GM23338 (cell line): ENCODE results near the gene PTPN20. TPM values are rescaled to one million over a fixed set of nuclear protein-coding genes. Genes with fewer than 3 reads are reported as not detected.
A peak's percentile ranks its signal among the peaks of the same experiment; 100 is the strongest.

Experiments used
- ATAC-seq: fragments of 200-7000 bp; cut with Tn5 transposase; 3 replicates; pipeline ENCODE4 v1.9.1; 2020
- DNase-seq: peaks from one replicate; pipeline ENCODE4 v3.0.0-alpha.2; 2015; ENCODE audit warnings: low spot score
- H2AFZ ChIP-seq: fragments of 200-600 bp; sonication (generic); 2 replicates; pipeline ENCODE4 v1.8.0; 2016; ENCODE audit warnings: antibody characterized with exemption, mild to moderate bottlenecking, moderate library complexity
- H3F3A ChIP-seq: fragments of 200-600 bp; sonication (generic); replicated peaks from 2 replicates; pipeline ENCODE4 v1.8.0; 2017; ENCODE audit warnings: antibody characterized with exemption, mixed run types, low read depth
- H3K27ac ChIP-seq: fragments of 200-600 bp; sonication (generic); 2 replicates; pipeline ENCODE4 v1.6.1; 2016; ENCODE audit warnings: low read depth
- H3K27me3 ChIP-seq: fragments of 200-600 bp; sonication (generic); 2 replicates; pipeline ENCODE4 v1.8.0; 2016; ENCODE audit warnings: mild to moderate bottlenecking, mixed run types, moderate library complexity; ENCODE audit not compliant: insufficient read depth
- H3K36me3 ChIP-seq: fragments of 200-600 bp; sonication (generic); 2 replicates; pipeline ENCODE4 v1.8.0; 2016; ENCODE audit warnings: mild to moderate bottlenecking; ENCODE audit not compliant: insufficient read depth
- H3K4me1 ChIP-seq: fragments of 200-600 bp; sonication (generic); 2 replicates; pipeline ENCODE4 v1.8.0; 2016; ENCODE audit warnings: mild to moderate bottlenecking, moderate library complexity; ENCODE audit not compliant: insufficient read depth
- H3K4me2 ChIP-seq: fragments of 200-600 bp; sonication (generic); 2 replicates; pipeline ENCODE4 v1.7.1; 2017; ENCODE audit warnings: mixed run types
- H3K4me3 ChIP-seq: fragments of 200-600 bp; sonication (generic); 2 replicates; pipeline ENCODE4 v1.6.1; 2016; ENCODE audit warnings: mixed run types
- H3K79me2 ChIP-seq: fragments of 200-600 bp; sonication (generic); replicated peaks from 2 replicates; pipeline ENCODE4 v1.8.0; 2017; ENCODE audit warnings: mild to moderate bottlenecking; ENCODE audit not compliant: insufficient read depth
- H3K9me2 ChIP-seq: fragments of 200-600 bp; sonication (generic); 2 replicates; pipeline ENCODE4 v1.8.0; 2017; ENCODE audit not compliant: insufficient read depth
- H4K20me1 ChIP-seq: fragments of 200-600 bp; sonication (generic); replicated peaks from 2 replicates; pipeline ENCODE4 v1.8.0; 2017; ENCODE audit warnings: mild to moderate bottlenecking; ENCODE audit not compliant: insufficient read depth
- H3K27ac Mint-ChIP-seq: 2 replicates; pipeline ENCODE4 v1.8.0; 2020; ENCODE audit warnings: inconsistent platforms, mild to moderate bottlenecking, moderate library complexity, mixed read lengths
- H3K27me3 Mint-ChIP-seq: 3 replicates; pipeline ENCODE4 v1.8.0; 2022; ENCODE audit warnings: low read depth, mild to moderate bottlenecking, moderate library complexity, mixed read lengths, inconsistent platforms; ENCODE audit not compliant: insufficient read depth, poor library complexity
- H3K36me3 Mint-ChIP-seq: 3 replicates; pipeline ENCODE4 v1.8.0; 2021; ENCODE audit warnings: low read depth, mild to moderate bottlenecking, inconsistent platforms, moderate library complexity, mixed read lengths
- H3K4me1 Mint-ChIP-seq: 3 replicates; pipeline ENCODE4 v1.8.0; 2020; ENCODE audit warnings: mild to moderate bottlenecking, inconsistent platforms, mixed read lengths
- H3K4me3 Mint-ChIP-seq: 3 replicates; pipeline ENCODE4 v1.8.0; 2021; ENCODE audit warnings: moderate library complexity, mild to moderate bottlenecking, inconsistent platforms, mixed read lengths
- H3K9me3 Mint-ChIP-seq: 3 replicates; pipeline ENCODE4 v1.8.0; 2020; ENCODE audit warnings: moderate library complexity, mild to moderate bottlenecking, inconsistent platforms, mixed read lengths
- EZH2phosphoT487 ChIP-seq: fragments of 200-600 bp; sonication (generic); IDR thresholded peaks from one replicate; pipeline ENCODE4 v1.8.1; 2018; ENCODE audit warnings: antibody characterized with exemption; ENCODE audit not compliant: unreplicated experiment
- NANOG ChIP-seq: IDR thresholded peaks from 2 replicates; pipeline ENCODE4 v1.6.1; 2016; ENCODE audit warnings: antibody characterized with exemption, borderline replicate concordance
- POLR2AphosphoS5 ChIP-seq: IDR thresholded peaks from 2 replicates; pipeline ENCODE4 v1.6.1; 2016; ENCODE audit warnings: antibody characterized with exemption, low read depth
- ZNF331 ChIP-seq: fragments of 250-450 bp; sonication (Bioruptor Pico); IDR thresholded peaks from 2 replicates; pipeline ENCODE4 v1.5.0; 2020; ENCODE audit warnings: low read depth, mild to moderate bottlenecking, moderate library complexity
- polyA plus RNA-seq: library from polyadenylated mRNA; unstranded; fragments of >200 nt; fragmentation: Nextera tagmentation; extraction: Ambion mirVana; gene quantifications from 2 replicates; pipeline ENCODE4 v1.2.1, GENCODE V29; 2016
- total RNA-seq: library from RNA; depleted of rRNA; stranded (reverse); fragments of >200 nt; shearing (Covaris generic); gene quantifications from 2 replicates; pipeline ENCODE4 v1.2.3, GENCODE V29; 2014
- TF ChIP-seq, protein P1 (sequence below), 2 experiments: fragments of 200-600 bp in 1 of 2; sonication (generic) in 1 of 2; conservative IDR thresholded peaks; 2 replicates each; pipeline versions ENCODE4 v1.5.1 to v1.6.1; 2016 to 2017; ENCODE audit warnings: antibody characterized with exemption in 2 of 2, low read depth in 2 of 2, mild to moderate bottlenecking in 2 of 2, moderate library complexity in 1 of 2
- TF ChIP-seq, protein P2 (sequence below): IDR thresholded peaks from 2 replicates; pipeline ENCODE4 v1.6.1; 2016; ENCODE audit warnings: antibody characterized with exemption
- TF ChIP-seq, protein P3 (sequence below): IDR thresholded peaks from one replicate; pipeline ENCODE4 v1.6.1; 2018; ENCODE audit warnings: antibody characterized with exemption; ENCODE audit not compliant: unreplicated experiment

Gene PTPN20
- total and polyA plus RNA-seq, 2 experiments from 2014 or later = 0.13 TPM; not detected in 1

DNA sequence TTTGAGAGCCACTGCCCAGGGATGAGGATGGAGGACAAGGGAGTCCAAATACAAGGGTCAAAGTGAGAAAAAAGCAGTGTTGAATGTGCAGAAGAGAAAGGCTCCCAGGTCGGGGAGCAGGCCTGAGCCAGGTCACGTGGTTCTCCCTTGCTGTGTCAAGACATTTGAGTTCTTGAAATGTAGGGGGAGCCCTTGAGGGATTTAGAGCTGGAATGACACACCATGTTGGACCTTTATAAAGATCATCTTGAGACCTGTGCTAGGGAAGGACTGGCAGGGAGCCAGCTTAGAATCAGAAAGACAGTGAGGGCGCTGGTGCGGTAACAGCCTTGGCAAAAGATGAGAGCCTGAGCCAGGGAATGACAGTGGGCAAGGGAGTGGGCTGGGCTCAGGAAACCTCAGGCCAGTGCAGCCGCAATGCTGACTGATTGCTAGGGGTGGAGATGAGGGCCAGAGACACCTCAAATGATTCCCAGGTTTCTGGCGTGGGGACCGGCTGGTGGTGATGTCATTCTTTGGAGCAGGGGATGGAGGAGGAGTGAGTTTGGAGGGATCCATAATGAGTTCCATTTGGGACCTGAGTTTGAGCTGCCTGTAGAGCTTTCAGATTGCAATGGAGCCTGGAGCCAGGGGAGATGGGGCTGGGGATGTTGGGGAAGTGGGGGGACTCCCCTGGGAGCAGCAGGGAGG lies 120.1 kb downstream of the PTPN20 start:
- H3K27ac ChIP-seq = no peak overlapping the region
- H3K9me2 ChIP-seq = no peaks in the 10 kb centered on the region; the same call in 1 of the 2 replicates
- Mint-ChIP-seq H3K27me3 (peaks cover 6% of the 10 kb centered on the region), H3K36me3 (no peaks in the 10 kb centered on the region), H3K4me3 (no peak overlapping the region), H3K27ac (peak overlapping the region; percentile 25), H3K9me3 (no peaks in the 10 kb centered on the region), H3K4me1 (no peaks in the 10 kb centered on the region)
- no peaks in the 10 kb centered on the region for H3K79me2 ChIP-seq
- H4K20me1 ChIP-seq = no peaks in the 10 kb centered on the region
- no peaks in the 10 kb centered on the region for H3K4me1 ChIP-seq
- H3K4me2 ChIP-seq = no peak overlapping the region
- DNase-seq = peak; percentile 52
- no peak overlapping the region for H2AFZ ChIP-seq
- no peaks in the 10 kb centered on the region for H3F3A ChIP-seq
- peak; percentile 76 for ATAC-seq
- H3K4me3 ChIP-seq = no peak overlapping the region
- H3K36me3 ChIP-seq = no peaks in the 10 kb centered on the region
- TF ChIP-seq, protein P1, sequence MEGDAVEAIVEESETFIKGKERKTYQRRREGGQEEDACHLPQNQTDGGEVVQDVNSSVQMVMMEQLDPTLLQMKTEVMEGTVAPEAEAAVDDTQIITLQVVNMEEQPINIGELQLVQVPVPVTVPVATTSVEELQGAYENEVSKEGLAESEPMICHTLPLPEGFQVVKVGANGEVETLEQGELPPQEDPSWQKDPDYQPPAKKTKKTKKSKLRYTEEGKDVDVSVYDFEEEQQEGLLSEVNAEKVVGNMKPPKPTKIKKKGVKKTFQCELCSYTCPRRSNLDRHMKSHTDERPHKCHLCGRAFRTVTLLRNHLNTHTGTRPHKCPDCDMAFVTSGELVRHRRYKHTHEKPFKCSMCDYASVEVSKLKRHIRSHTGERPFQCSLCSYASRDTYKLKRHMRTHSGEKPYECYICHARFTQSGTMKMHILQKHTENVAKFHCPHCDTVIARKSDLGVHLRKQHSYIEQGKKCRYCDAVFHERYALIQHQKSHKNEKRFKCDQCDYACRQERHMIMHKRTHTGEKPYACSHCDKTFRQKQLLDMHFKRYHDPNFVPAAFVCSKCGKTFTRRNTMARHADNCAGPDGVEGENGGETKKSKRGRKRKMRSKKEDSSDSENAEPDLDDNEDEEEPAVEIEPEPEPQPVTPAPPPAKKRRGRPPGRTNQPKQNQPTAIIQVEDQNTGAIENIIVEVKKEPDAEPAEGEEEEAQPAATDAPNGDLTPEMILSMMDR (conservative IDR thresholded peaks at IDR 0.05; ENCODE audit: low read depth in 2 of 2) = peak; percentile 41 to 43
- no peak for TF ChIP-seq ZNF331 (CRISPR knock-in tag)
- no peak for TF ChIP-seq POLR2AphosphoS5
- H3K27me3 ChIP-seq = no peaks in the 10 kb centered on the region

DNA sequence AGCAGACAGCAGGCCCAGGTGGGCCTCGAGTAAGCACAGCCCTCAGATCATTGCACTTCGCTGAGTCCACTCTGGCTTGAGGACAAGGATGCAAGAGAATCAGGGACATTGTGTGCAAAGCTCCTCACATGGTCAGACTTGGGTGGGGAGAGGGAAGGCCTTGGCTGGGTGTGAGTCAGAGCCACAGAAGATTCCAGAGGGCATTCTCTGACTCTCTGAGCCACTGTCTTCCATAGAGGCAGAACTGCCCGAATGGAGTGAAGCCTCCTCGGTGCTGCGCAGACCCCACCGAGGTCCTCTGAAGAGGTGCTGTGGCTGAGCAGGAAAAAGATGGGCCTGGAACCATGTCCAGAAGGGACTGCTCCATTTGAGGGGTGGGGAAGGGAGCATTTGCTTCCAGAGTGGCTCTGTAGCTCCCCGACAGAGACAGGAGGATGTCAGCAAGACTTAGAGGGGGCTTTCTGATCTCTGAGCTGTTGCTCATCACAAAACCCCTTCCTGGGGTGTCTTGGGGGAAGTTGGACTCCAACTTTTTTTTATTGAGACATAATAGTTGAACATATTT lies 120.8 kb downstream of the PTPN20 start:
- no peaks in the 10 kb centered on the region for H3K9me3 Mint-ChIP-seq
- Histone ChIP-seq H3K4me1 (no peaks in the 10 kb centered on the region), H3K4me2 (no peak overlapping the region), H3K9me2 (no peaks in the 10 kb centered on the region; the same call in 1 of the 2 replicates), H3K79me2 (no peaks in the 10 kb centered on the region), H3F3A (no peaks in the 10 kb centered on the region), H3K27ac (no peak overlapping the region), H4K20me1 (no peaks in the 10 kb centered on the region), H2AFZ (no peak overlapping the region), H3K27me3 (no peaks in the 10 kb centered on the region), H3K36me3 (no peaks in the 10 kb centered on the region), H3K4me3 (no peak overlapping the region)
- H3K4me1 Mint-ChIP-seq = no peaks in the 10 kb centered on the region
- no peak for DNase-seq
- peaks cover 6% of the 10 kb centered on the region for H3K27me3 Mint-ChIP-seq
- H3K27ac Mint-ChIP-seq = no peak overlapping the region
- ATAC-seq = no peak
- no peak overlapping the region for H3K4me3 Mint-ChIP-seq
- H3K36me3 Mint-ChIP-seq = no peaks in the 10 kb centered on the region
- TF ChIP-seq EZH2phosphoT487 = no peak
- TF ChIP-seq, protein P2, sequence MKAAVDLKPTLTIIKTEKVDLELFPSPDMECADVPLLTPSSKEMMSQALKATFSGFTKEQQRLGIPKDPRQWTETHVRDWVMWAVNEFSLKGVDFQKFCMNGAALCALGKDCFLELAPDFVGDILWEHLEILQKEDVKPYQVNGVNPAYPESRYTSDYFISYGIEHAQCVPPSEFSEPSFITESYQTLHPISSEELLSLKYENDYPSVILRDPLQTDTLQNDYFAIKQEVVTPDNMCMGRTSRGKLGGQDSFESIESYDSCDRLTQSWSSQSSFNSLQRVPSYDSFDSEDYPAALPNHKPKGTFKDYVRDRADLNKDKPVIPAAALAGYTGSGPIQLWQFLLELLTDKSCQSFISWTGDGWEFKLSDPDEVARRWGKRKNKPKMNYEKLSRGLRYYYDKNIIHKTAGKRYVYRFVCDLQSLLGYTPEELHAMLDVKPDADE = no peak
- no peak for TF ChIP-seq NANOG
- TF ChIP-seq, protein P1 (conservative IDR thresholded peaks at IDR 0.05; ENCODE audit: low read depth in 2 of 2) = no peak
- TF ChIP-seq, protein P3, sequence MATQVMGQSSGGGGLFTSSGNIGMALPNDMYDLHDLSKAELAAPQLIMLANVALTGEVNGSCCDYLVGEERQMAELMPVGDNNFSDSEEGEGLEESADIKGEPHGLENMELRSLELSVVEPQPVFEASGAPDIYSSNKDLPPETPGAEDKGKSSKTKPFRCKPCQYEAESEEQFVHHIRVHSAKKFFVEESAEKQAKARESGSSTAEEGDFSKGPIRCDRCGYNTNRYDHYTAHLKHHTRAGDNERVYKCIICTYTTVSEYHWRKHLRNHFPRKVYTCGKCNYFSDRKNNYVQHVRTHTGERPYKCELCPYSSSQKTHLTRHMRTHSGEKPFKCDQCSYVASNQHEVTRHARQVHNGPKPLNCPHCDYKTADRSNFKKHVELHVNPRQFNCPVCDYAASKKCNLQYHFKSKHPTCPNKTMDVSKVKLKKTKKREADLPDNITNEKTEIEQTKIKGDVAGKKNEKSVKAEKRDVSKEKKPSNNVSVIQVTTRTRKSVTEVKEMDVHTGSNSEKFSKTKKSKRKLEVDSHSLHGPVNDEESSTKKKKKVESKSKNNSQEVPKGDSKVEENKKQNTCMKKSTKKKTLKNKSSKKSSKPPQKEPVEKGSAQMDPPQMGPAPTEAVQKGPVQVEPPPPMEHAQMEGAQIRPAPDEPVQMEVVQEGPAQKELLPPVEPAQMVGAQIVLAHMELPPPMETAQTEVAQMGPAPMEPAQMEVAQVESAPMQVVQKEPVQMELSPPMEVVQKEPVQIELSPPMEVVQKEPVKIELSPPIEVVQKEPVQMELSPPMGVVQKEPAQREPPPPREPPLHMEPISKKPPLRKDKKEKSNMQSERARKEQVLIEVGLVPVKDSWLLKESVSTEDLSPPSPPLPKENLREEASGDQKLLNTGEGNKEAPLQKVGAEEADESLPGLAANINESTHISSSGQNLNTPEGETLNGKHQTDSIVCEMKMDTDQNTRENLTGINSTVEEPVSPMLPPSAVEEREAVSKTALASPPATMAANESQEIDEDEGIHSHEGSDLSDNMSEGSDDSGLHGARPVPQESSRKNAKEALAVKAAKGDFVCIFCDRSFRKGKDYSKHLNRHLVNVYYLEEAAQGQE = no peak
- TF ChIP-seq ZNF331 (CRISPR knock-in tag) = no peak
- no peak for TF ChIP-seq POLR2AphosphoS5
